Pancreas (tissue), 10 donors: ENCODE results near the gene RABEPK. TPM values are rescaled to one million over a fixed set of nuclear protein-coding genes. Genes with fewer than 3 reads are reported as not detected.
A peak's percentile ranks its signal among the peaks of the same experiment; 100 is the strongest.

Source experiments
- ATAC-seq, 4 donors: fragments of 200-7000 bp; cut with Tn5 transposase; one replicate each; pipeline versions ENCODE4 v1.8.0 to v1.9.1; 2020; ENCODE audit warnings: mild to moderate bottlenecking in 4 of 4, moderate library complexity in 4 of 4
- DNase-seq, 6 donors: peaks; one replicate each; pipeline ENCODE4 v3.0.0-alpha.2; 2020
- FAIRE-seq: peaks from 2 replicates; lab custom pipeline; 2012; peaks lifted over from hg19 to GRCh38; lab: Jason Lieb, UNC
- H3K27ac ChIP-seq, 4 donors: fragments of 200-600 bp; sonication (generic); 1 replicate in 3 of 4; 2 replicates in 1 of 4; pipeline versions ENCODE4 v1.5.0 to v1.8.0; 2020
- H3K27me3 ChIP-seq, 4 donors: fragments of 200-600 bp; one replicate each; pipeline ENCODE4 v1.8.0; 2021
- H3K36me3 ChIP-seq, 3 donors: fragments of 200-600 bp; sonication (generic) in 1 of 3; one replicate each; pipeline versions ENCODE4 v1.5.0 to v1.8.0; 2020 to 2021
- H3K4me1 ChIP-seq, 3 donors: fragments of 200-600 bp; one replicate each; pipeline ENCODE4 v1.8.0; 2021
- H3K4me3 ChIP-seq, 4 donors: fragments of 200-600 bp; sonication (generic) in 2 of 4; one replicate each; pipeline versions ENCODE4 v1.5.0 to v1.8.0; 2020 to 2021
- H3K9me3 ChIP-seq, 4 donors: fragments of 200-600 bp; one replicate each; pipeline ENCODE4 v1.8.0; 2021
- CTCF ChIP-seq, 4 donors: fragments of 200-600 bp; sonication (generic) in 3 of 4; IDR thresholded peaks; one replicate each; pipeline versions ENCODE4 v1.5.0 to v1.8.0; 2021; ENCODE audit warnings: antibody characterized with exemption in 4 of 4
- WGBS, 2 donors: extraction: QIAGEN DNeasy Blood & Tissue Kit; methylation state at CpG; one replicate each; pipeline ENCODE4 v1.1.7; 2013; 5-methylcytosine and 5-hydroxymethylcytosine counted together
- intact Hi-C, 3 donors: fragments of 100-400 bp; cut with DNase I; formaldehyde crosslinking; loops; one replicate each; pipeline versions ENCODE4 v1.11.1 to v1.14.2; 2022
- polyA plus RNA-seq, 2 donors: library from polyadenylated mRNA; stranded (reverse); fragments of 200-250 nt; gene quantifications; one replicate each; pipeline ENCODE4 v1.2.3, GENCODE V29; 2013
- total RNA-seq, 6 donors: library from RNA; stranded (reverse); fragmentation: NEBNext Ultra II Directional in 4 of 6; extraction: Animal tissue kit (Norgen Biotek cat#: 25700) in 4 of 6; gene quantifications; one replicate each; pipeline versions ENCODE4 v1.2.1 to v1.2.4, GENCODE V29; 2021 to 2023
- donor health status: healthy with polysubstance abuse.
- donor health status: DM: no; HTN: no; CAD: no; lungs with moderate emphysema.
- donor health status: DM: no; HTN: no; CAD: no.
- donor health status: control.
- donor health status: control.
- donor health status: Bipolar disorder and iron deficiency.
- donor health status: DM: yes; HTN: yes; CAD: no.
- donor health status: DM: no; HTN: no; CAD: no.
- donor health status: DM: no; HTN: no; CAD: no.
- donor health status: DM: yes; HTN: yes; CAD: no.

Gene RABEPK
- total RNA-seq (1 to 10 TPM; 4.1 to 8.0 (median 7.5) TPM), polyA plus RNA-seq (10 to 100 TPM in 1 of 2 donors, 1 to 10 TPM in 1; 8.1 to 13.8 TPM)

GRCh38 chr9:125200216-125201047 is at the start of gene RABEPK:
TSS of gene RABEPK (plus strand) at chr9:125200542. CDS start at chr9:125203014, 2,472 bp downstream.
- FAIRE-seq: no peak
- intact Hi-C loops: no loop called here

GRCh38 chr9:125151730-125152129 is 48.6 kb upstream of the RABEPK start:
- no peak for DNase-seq
- no peak for TF ChIP-seq CTCF (IDR thresholded peaks at IDR 0.05)
- ATAC-seq: no peak
- no peaks in the 10 kb centered on the region for H3K9me3 ChIP-seq
- H3K4me1 ChIP-seq: no peaks in the 10 kb centered on the region
- H3K27me3 ChIP-seq: no peaks in the 10 kb centered on the region
- 92 to 100% methylated on average over 2 of the region's 2 CpGs for WGBS, 2 donors
- peaks cover 0 to 28% (median 13%) of the 10 kb centered on the region in 3 donors for H3K36me3 ChIP-seq
- FAIRE-seq: no peak
- intact Hi-C loops: no loop called here
- H3K27ac ChIP-seq: no peak overlapping the region
- no peak overlapping the region for H3K4me3 ChIP-seq

More at GRCh38 chr9:125200216-125201047, at the start of gene RABEPK:
- H3K4me1 ChIP-seq: no peaks in the 10 kb centered on the region
- WGBS, 2 donors: 0% methylated on average over 50 to 51 of the region's 51 CpGs
- no peaks in the 10 kb centered on the region for H3K9me3 ChIP-seq
- peak; percentile 99 to 100 (median 99) for ATAC-seq
- peak; percentile 89 to 97 (median 94) for DNase-seq
- H3K36me3 ChIP-seq: peaks cover 0 to 5% (median 0%) of the 10 kb centered on the region in 3 donors
- no peaks in the 10 kb centered on the region for H3K27me3 ChIP-seq
- no peak for TF ChIP-seq CTCF (IDR thresholded peaks at IDR 0.05)
- H3K27ac ChIP-seq: peak within 1 kb of the TSS; percentile 65 to 91 (median 76)
- H3K4me3 ChIP-seq: peak within 1 kb of the TSS; percentile 61 to 77 (median 68)

- H3K9me3 ChIP-seq: no peaks in the 10 kb centered on the region
- no peak overlapping the region for H3K27ac ChIP-seq
- WGBS, 2 donors: 84 to 89% methylated on average over 4 of the region's 4 CpGs
- no peak overlapping the region for H3K4me3 ChIP-seq
- intact Hi-C loops: no loop called here
- H3K36me3 ChIP-seq: peaks cover 0 to 28% (median 13%) of the 10 kb centered on the region in 3 donors
- H3K27me3 ChIP-seq: no peaks in the 10 kb centered on the region
- FAIRE-seq: no peak
- no peak for TF ChIP-seq CTCF (IDR thresholded peaks at IDR 0.05)
- ATAC-seq: no peak
- H3K4me1 ChIP-seq: no peaks in the 10 kb centered on the region
- DNase-seq: no peak
Observed at GRCh38 chr9:125153712-125154367, 46.5 kb upstream of the RABEPK start.

GRCh38 chr9:125156551-125156950 is 43.8 kb upstream of the RABEPK start:
- FAIRE-seq (no peak), ATAC-seq (no peak), DNase-seq (no peak)
- H3K27ac ChIP-seq: no peak overlapping the region
- H3K9me3 ChIP-seq: no peaks in the 10 kb centered on the region
- no peaks in the 10 kb centered on the region for H3K27me3 ChIP-seq
- H3K4me1 ChIP-seq: peaks cover 0 to 3% (median 0%) of the 10 kb centered on the region in 3 donors
- intact Hi-C loops: no loop called here
- peaks cover 0 to 20% (median 5%) of the 10 kb centered on the region in 3 donors for H3K36me3 ChIP-seq
- H3K4me3 ChIP-seq: no peak overlapping the region
- no peak for TF ChIP-seq CTCF (IDR thresholded peaks at IDR 0.05)
- WGBS, 2 donors: 100% methylated on average over 2 of the region's 2 CpGs
